Upper lobe of right lung (tissue), 1 donor: ENCODE data around the gene TOP3A. TPM values are rescaled to one million over a fixed set of nuclear protein-coding genes. Genes with fewer than 3 reads are reported as not detected.

Experiments used
- ATAC-seq: fragments of 200-7000 bp; cut with Tn5 transposase; one replicate; pipeline ENCODE4 v1.9.1; 2020; ENCODE audit warnings: mild to moderate bottlenecking, moderate library complexity
- DNase-seq: peaks from one replicate; pipeline ENCODE4 v3.0.0-alpha.2; 2020
- H3K27ac ChIP-seq: fragments of 200-600 bp; one replicate; pipeline ENCODE4 v1.8.0; 2022
- H3K27me3 ChIP-seq: fragments of 200-600 bp; one replicate; pipeline ENCODE4 v1.8.0; 2022; ENCODE audit warnings: mild to moderate bottlenecking
- H3K36me3 ChIP-seq: fragments of 200-600 bp; one replicate; pipeline ENCODE4 v1.8.0; 2022
- H3K4me1 ChIP-seq: fragments of 200-600 bp; one replicate; pipeline ENCODE4 v1.8.0; 2022
- H3K4me3 ChIP-seq: fragments of 200-600 bp; one replicate; pipeline ENCODE4 v1.8.0; 2022; ENCODE audit warnings: mild to moderate bottlenecking
- H3K9me3 ChIP-seq: fragments of 200-600 bp; one replicate; pipeline ENCODE4 v1.8.0; 2022
- intact Hi-C: fragments of 100-400 bp; cut with DNase I; formaldehyde crosslinking; loops from one replicate; pipeline ENCODE4 v1.11.0; 2022
- total RNA-seq: library from RNA; stranded (reverse); fragmentation: NEBNext Ultra II Directional; extraction: Animal tissue kit (Norgen Biotek cat#: 25700); gene quantifications from one replicate; pipeline ENCODE4 v1.2.1, GENCODE V29; 2021
- TF ChIP-seq, protein P1 (sequence below): fragments of 200-600 bp; IDR thresholded peaks from one replicate; pipeline ENCODE4 v1.8.0; 2022; ENCODE audit warnings: antibody characterized with exemption
- donor health status: DM: no; HTN: yes; CAD: no; lungs with severe emphysema.

The TOP3A gene
- total RNA-seq, 1 donor from 2014 or later: 29.5 TPM

GRCh38 chr17:18246880-18247612, 67.7 kb downstream of the TOP3A start:
- DNase-seq (peak; percentile 94), ATAC-seq (peak; percentile 90)
- H3K36me3 ChIP-seq: peaks cover 79% of the 10 kb centered on the region
- H3K4me3 ChIP-seq: no peak overlapping the region
- TF ChIP-seq, protein P1, sequence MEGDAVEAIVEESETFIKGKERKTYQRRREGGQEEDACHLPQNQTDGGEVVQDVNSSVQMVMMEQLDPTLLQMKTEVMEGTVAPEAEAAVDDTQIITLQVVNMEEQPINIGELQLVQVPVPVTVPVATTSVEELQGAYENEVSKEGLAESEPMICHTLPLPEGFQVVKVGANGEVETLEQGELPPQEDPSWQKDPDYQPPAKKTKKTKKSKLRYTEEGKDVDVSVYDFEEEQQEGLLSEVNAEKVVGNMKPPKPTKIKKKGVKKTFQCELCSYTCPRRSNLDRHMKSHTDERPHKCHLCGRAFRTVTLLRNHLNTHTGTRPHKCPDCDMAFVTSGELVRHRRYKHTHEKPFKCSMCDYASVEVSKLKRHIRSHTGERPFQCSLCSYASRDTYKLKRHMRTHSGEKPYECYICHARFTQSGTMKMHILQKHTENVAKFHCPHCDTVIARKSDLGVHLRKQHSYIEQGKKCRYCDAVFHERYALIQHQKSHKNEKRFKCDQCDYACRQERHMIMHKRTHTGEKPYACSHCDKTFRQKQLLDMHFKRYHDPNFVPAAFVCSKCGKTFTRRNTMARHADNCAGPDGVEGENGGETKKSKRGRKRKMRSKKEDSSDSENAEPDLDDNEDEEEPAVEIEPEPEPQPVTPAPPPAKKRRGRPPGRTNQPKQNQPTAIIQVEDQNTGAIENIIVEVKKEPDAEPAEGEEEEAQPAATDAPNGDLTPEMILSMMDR: no peak
- no peaks in the 10 kb centered on the region for H3K4me1 ChIP-seq
- H3K27ac ChIP-seq: no peak overlapping the region
- no peaks in the 10 kb centered on the region for H3K9me3 ChIP-seq
- no peaks in the 10 kb centered on the region for H3K27me3 ChIP-seq
- intact Hi-C loops: no loop called here

GRCh38 chr17:18246109-18246725, 68.6 kb downstream of the TOP3A start:
- TF ChIP-seq, protein P1: no peak
- H3K9me3 ChIP-seq: no peaks in the 10 kb centered on the region
- intact Hi-C loops: no loop called here
- DNase-seq: no peak
- no peak overlapping the region for H3K4me3 ChIP-seq
- H3K27ac ChIP-seq: no peak overlapping the region
- no peaks in the 10 kb centered on the region for H3K4me1 ChIP-seq
- H3K36me3 ChIP-seq: peaks cover 70% of the 10 kb centered on the region
- no peak for ATAC-seq
- H3K27me3 ChIP-seq: no peaks in the 10 kb centered on the region

DNA sequence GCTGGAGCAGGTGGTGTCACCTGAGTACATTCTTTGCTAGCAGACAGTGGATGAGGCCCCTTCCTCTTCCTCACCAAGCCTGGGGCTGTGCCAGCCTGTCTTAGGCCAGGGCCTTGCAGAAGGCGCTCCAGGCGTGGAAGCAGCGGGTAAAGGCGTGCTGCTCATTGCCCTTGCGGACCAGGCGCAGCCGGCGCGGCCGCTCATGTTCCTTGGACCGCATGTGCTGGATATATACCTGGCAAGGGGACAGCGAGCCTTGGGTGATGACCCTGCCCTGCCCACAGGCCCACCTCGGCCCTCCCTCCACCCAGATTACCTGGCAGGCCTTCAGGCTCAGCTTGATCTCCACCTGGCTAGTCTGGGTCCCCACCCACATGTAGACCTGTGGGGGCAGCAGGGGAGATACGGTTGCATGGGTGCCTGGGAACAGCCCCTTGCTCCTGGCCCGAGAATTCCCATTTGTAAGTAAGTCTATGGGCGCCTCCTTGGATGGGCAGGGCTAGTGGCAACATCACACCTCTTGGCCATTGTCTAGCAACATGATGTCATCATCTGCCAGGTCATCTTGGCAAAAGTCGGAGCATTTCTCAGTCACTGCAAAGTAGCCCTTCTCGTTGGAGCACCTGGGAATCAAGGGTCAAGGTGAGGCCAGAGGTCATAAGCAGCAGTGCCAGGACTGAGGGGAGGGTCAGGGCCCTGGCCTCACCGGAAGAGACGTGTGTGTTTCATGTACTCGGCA, 69.6 kb downstream of the TOP3A start:
- Histone ChIP-seq H3K36me3 (peaks cover 60% of the 10 kb centered on the region), H3K9me3 (no peaks in the 10 kb centered on the region), H3K4me1 (no peaks in the 10 kb centered on the region), H3K27me3 (no peaks in the 10 kb centered on the region), H3K4me3 (no peak overlapping the region), H3K27ac (no peak overlapping the region)
- intact Hi-C loops: no loop called here
- DNase-seq: no peak
- ATAC-seq: no peak
- TF ChIP-seq, protein P1: no peak

- TF ChIP-seq, protein P1: no peak
- Histone ChIP-seq H3K4me1 (no peaks in the 10 kb centered on the region), H3K27ac (no peak overlapping the region), H3K9me3 (no peaks in the 10 kb centered on the region), H3K27me3 (no peaks in the 10 kb centered on the region), H3K36me3 (peaks cover 35% of the 10 kb centered on the region), H3K4me3 (no peak overlapping the region)
- intact Hi-C loops: no loop called here
- ATAC-seq (no peak), DNase-seq (no peak)
These were observed 73.4 kb downstream of the TOP3A start for GRCh38 chr17:18241229-18241871.

- H3K27me3 ChIP-seq: no peaks in the 10 kb centered on the region
- intact Hi-C loops: no loop called here
- H3K27ac ChIP-seq: no peak overlapping the region
- H3K9me3 ChIP-seq: no peaks in the 10 kb centered on the region
- TF ChIP-seq, protein P1: no peak
- no peak overlapping the region for H3K4me3 ChIP-seq
- H3K4me1 ChIP-seq: no peaks in the 10 kb centered on the region
- ATAC-seq: no peak
- peaks cover 26% of the 10 kb centered on the region for H3K36me3 ChIP-seq
- DNase-seq: no peak
These were observed 74.3 kb downstream of the TOP3A start for GRCh38 chr17:18240449-18240848.
